Measurements from ENCODE around the gene SIGLEC15.
"Not testable (repeated sequence)": the region's sequence is repeated elsewhere in the genome, so short reads cannot be mapped to it uniquely, and the experiment has no call there.

The SIGLEC15 gene, protein sequence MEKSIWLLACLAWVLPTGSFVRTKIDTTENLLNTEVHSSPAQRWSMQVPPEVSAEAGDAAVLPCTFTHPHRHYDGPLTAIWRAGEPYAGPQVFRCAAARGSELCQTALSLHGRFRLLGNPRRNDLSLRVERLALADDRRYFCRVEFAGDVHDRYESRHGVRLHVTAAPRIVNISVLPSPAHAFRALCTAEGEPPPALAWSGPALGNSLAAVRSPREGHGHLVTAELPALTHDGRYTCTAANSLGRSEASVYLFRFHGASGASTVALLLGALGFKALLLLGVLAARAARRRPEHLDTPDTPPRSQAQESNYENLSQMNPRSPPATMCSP

DNA sequence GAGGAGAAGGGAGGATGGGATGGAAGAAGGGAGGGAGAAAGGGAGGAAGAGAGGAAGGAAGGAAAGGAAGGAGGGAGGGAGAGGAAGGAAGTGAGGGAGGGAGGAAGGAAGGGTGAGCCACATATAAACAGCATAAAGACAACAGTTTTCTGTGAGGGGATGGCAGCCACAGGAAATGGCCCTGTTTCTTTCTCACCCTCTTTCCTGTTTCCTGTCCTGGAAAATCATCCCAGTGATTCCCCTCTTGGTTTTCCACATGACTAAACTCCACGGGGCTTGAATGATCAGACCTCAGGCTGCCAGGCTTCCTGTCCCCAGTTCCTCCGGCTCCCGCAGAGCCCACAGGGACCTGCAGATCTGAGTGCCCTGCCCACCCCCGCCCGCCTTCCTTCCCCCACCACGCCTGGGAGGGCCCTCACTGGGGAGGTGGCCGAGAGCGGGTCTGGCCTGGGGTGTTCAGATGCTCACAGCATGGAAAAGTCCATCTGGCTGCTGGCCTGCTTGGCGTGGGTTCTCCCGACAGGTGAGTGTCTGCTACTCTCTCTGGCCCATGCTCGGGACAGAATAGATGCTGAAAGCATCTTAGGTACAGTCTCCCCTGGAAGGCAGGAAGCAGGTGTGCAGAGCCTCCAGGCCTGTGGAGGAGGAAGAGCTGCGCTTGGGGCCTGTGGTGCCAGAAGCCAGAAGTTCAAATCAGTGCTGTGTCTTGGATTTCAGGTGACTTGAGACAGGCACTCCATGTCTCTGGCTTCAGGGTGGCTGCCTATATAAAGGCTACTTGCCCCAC, at the start of gene SIGLEC15:
TSS of gene SIGLEC15 (plus strand) at position 418 of the 787 bp plus-strand sequence. CDS start at position 472, 54 bp downstream.
- no peak for DNase-seq

DNA sequence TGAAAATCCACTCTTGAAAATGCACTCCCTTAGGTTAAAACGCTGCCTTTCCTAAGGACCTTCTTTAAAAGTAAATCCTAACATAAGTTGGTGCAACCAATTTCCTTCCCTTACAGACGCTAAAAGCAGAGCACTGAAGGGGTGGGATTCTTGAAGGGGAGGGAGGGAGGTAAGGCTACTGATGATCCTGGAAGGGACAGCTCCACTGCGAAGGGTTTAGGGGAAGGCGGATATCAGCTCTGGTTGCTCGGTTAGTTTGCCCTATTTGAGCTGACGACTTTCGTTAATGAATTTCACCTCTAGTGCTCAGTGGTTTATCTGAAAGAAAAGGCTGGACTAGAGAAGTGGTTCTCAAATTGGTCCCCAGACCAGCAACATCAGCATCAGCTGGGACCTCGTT, 49.7 kb upstream of the SIGLEC15 start:
- no peak for DNase-seq

DNA sequence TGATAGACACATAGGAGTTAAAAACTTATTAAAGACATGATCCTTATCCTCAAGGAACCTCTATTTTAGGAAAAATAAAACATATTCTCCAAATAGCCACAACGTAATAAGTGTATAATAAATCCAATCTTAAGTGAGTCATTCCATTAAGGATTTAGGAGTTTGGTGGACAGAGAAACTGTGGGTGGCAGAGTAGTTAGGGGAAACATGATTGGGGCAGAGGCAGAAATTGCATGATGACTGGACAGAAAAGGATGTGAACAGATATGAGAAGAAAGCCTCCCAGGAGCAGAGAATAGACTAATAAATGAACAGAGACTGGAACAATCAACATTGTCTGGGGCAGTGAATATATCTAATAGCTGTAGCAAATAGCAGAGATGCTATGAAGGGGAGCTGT, 48.1 kb upstream of the SIGLEC15 start:
- DNase-seq, result no peak

DNA sequence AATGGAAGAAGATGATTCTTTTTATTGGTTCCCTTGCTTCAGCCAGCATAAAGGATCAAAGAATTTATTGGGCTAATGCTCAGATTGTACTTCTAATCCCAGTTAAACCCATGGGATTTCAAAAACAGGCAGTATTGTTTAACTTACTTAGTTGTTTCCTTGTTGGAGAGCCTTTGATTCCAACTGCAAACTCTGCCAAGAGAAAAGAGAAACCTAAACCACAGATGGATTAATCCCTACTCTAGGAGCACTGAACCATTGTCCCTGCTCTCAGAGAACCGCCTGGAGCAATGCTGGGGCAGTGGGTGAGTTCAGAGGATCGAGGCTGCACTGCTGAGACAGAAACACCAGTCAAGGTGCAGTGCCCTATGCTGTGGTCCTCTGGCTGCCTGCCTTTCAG, 44.9 kb upstream of the SIGLEC15 start:
- DNase-seq, result no peak

DNA sequence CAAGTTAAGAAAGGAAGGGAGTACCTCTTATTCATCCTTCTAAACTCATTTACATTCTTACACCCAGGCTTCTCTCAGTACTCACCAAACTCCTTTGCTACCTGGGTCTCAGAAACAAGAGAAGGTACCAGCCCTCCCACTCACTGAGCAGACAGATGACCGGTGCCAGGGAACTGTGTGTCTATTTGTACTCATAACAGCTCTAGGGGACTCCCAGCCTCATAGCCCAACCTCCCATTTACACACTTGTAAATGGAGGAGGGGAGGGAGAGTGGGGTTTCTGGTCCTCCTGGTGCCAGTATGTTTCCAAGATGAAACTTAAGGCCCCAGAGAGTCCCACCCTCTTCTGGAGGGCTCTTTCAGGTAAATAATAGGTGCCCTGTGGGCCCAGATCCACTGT, 42.8 kb upstream of the SIGLEC15 start:
- DNase-seq, result no peak

DNA sequence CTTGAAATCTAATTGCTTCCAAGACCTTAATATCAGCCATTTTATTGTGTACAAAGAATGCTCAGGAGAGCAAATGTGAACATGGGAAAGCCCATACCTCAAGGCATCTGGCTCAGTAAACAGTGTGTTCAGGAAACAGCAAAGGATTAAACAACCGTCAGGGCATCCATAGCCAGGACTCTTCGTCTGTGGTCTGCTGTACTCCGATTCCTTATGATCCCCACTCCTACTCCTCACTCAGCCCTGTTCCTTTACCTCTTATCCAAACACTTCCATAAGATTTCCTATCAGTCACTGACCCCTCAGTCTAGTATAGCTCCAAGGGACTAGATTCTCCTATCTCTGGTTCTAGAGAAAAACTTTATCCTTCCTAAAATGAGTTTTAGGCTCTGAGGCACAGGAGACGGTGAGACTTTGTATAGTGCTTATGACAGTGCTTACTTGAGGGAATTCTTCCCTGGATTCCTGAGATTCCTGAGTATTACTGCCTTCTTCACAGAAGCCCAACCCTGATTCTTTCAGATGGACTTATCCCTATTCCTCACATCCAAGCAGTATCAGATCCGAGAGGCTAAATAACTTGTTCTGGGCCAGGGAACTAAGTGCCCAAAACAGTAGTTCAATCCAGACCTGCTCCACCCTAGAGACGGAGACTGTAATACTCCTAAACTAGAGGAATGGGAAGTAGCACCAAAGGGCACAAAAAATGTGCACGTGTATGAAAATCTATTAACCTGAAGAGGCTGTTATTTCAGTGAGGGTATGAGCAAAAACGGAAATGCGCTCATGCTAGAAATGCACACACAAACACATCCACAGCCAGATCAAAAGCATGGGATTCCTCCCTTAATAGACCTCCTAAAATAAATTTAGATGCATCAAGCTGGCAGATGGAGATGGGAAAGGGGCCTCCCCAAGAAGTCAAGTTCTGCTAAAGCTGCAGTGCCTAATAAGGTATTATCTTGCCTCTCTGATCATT, 42.1 kb upstream of the SIGLEC15 start:
- no peak for DNase-seq

DNA sequence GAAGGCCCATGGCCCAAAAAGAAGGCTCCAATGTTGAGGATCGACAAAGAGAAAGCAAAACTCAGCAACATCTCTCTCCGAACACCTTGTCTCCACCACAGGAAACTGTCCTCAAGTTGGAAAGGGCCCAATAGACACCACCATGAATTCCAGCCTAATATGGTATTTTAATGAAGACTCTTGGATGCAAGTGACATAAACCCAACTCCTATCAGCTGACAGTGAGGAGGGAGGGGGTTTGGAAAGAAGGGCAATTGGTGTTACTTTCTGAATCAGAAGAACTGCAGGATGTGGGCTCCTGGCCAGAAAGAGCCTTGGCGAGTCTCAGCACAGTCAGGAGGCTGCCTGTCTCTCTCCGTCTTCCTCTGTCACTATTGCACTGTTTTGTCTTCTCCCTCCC, 40.3 kb upstream of the SIGLEC15 start:
- DNase-seq, result no peak

DNA sequence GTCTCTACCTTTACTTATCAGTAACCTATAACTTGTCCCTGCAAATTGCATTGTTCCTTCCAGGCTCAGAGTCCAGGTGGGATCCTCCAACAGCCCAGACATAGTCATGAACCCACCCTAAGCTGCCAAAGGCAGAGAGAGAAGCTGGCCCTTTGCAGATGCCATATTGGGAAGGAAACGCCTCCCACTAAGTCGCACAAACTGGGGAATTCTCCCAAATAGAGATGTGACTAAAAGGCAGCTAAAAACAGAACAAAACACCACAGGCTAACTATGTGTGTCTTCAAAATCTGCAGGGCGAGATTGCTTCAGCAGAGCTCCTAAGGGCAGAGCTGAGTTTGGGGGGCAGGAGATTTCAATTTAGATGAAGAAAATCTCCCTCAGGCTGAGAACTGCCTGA, 38.5 kb upstream of the SIGLEC15 start:
- DNase-seq, result no peak

DNA sequence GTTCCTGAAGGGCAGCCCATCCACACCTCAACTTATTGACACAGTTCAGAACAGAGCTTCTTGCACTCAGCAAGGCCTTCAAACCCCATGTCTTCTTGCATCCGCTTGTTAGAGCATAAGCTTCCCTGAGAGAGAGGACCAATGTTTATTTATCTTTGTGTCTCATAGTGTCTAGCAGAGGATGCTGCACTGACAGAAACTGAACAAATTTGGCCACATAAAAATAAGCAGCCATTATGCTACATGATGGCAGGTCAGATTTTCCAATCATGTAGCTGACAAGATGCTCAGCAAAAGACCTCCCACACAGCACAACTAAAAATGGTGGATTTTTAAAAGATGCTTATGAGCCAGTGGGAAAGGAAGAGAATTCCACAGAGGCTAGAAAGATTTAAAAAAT, 38.1 kb upstream of the SIGLEC15 start:
- DNase-seq, result no peak

DNA sequence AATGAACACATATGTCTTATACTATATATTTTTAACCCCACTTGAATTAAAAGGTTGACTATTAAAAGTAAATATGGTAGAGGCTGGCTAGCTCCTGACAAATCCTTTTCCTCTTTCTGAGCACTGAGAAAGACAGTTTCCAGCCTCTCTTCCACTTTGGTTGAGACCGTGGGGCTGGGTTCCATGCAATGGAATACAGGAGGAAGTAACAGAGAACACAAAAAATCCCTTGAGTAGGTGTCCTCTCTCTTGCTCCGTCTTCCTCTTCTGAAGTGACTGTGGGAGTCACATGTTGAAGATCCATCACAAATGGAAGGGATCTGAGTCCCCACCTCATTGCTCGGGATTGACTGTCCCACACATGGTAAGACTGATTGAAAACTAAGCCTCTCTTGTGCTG, 36.6 kb upstream of the SIGLEC15 start:
- no peak for DNase-seq

DNA sequence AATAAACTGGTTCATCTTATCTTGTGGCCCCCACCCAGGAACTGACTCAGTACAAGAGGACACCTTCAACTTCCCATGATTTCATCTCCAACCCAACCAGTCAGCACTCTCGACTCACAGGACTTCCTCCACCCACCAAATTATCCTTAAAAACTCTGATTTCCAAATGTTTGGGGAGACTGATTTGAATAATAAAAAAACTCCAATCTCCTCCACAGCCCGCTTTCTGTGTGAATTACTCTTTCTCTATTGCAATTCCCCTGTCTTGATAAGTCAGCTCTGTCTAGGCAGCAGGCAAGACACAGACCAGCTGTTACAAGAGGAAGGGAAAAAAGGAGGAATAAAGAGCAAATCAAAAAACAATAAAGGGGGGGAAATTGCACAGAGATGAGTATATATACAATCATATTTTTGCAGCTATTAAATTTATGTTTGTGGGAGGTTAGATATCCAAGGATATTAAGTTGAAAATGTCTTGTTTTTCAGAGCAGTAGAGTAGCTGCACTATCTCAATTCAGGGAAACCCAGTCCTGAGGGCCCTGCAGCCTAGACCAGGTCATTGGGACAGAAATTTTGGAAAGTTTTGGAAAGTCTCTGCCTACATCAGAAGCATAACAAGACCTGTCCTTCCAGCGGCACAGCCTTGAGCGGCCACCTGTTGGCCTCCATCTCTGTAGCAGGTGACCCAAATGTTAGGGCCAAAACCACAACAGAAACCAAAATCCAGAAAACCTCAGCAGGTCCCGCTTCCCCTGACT, 32.8 kb upstream of the SIGLEC15 start:
- DNase-seq, result no peak

DNA sequence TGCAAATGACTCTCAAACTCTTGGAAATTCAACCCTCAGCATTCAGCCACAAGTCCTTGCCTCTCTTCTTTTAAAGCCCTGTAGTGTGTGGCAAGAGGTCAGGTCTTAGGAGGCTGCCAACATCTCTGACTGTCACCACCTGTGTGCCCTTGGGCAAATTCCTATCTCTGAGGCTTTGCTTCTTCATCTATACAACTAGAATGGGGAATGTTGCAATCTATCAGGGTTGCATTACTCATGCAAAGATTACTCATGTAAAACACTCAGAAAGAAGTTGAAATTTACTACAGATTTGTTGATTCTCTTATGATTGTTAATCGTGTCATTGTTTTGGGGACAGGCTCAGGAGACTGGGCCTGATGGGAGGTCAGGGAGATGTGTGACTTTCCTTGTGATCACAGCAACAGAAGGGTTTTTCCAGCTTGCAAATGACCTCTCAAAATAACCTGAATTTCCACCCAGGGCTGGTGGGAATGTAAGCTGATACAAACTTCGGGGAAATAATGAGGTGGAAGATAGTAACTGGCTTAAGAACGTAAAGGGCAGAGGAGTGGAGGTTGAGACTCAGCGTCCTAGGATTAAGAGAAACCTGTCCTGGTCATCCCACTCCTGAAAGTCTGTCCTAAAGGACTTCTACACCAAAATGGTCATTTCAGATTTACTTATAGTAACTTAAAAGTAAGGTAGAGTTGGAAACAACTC, 32.1 kb upstream of the SIGLEC15 start:
- no peak for DNase-seq

DNA sequence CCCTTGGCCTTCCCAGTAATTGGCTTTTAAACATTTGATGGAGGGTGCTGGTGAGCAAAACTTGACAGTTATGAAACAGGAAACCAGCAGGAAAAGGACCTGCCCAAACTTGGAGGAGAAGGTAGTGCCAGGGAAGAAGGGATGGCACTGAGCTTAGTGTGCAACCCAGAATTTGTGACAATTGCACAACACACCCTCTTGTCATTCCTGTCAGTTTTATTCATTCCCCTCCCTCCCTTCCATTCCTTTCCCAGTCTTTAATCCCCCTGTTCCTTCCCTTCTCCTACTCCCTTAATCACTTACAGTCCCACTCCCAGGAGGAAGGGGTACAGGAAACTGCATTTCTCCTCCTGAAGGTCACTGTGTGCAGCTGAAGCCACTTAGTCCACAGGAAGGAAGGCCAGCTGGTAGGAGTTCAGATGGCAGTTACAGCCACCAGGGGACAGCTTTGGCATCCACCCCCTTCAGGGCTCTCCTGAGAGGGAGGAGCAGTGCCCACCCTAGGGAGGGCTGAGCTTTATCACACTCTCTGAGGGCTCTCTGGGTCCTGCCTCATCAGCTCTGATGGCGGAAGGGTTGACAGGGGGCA, 24.0 kb upstream of the SIGLEC15 start:
- no peak for DNase-seq

DNA sequence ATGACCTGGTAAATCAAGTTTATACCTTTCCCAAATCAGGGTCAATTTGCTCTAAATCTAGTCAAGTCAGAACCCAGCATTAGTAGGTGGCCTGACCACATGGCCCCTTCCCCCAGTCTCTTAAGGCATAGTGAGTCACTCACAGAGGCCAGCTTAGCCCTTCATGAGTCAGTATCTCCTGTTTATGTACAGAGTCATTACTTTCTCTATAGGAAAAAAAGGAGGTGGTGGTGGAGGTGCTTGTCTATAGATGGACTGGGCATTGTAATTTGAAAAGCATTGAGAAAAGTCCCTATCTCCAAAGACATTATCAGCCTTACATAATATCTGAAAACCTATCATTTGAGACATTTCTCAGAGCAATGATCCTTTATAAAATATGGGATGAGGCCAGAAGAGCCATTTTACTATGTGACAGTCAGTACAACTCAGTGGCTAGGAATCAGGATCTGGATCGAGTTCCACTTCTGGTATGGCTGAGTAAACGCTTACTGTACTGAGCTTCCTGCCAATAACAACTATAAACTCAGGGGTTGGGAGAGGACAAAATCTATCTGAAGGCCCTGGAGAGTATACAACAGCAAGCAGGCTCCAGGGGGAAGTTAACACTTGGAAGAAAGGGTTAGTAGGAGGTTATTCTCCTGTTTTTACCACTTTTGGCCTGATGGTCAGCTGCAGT, 22.5 kb upstream of the SIGLEC15 start:
- no peak for DNase-seq

DNA sequence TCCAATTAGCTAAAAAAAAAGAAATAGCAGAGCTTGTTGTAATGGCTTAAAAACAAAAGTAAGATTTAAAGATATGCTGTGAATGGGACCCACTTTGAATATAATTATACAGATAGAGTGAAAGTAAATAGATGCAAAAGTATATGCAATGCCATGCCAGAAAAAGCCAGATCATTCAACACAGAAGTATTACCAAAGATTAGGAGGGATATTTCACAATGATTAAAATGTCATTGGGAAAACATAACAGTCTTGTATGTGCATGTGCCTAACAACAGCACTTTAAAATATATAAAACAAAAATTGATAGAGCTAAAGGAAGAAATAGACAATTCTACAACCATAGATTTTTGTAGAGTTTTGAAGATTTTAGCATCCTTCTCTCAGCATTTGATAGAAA, 19.9 kb upstream of the SIGLEC15 start:
- DNase-seq, result no peak

DNA sequence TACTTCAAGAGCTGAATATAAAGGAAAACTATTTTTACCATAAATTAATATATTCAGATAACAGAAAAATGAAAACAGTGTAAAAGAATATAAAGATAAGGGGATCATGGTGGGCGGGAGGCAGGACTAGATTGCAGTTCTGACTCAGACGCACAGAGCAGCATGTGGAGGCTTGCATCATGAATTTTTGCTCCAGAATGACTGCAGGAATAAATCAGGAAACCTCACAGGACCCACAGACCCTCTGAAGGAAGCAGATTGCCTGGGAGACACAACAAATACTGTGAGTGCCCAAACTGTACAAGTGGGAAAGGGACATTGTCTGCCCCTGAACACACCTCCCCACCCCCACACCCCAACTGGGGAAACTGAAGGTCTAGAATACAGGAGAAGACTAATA, 19.2 kb upstream of the SIGLEC15 start:
- DNase-seq, result no peak

DNA sequence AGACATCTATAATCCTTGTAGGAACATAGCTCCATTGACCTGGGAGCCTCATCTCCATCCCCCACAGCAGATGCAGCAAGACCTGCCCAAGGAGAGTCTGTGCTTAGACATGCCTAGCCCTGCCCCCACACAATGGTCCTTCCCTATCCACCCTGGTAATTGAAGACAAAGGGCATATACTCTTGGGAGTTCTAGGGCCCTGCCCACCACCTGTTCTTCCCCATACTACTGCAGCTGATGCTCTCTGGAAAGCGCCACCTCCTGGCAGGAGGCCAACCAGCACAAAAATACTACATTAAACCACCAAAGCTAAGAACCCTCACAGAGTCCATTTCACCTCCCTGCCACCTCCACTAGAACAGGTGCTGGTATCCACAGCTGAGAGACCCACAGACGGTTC, 18.3 kb upstream of the SIGLEC15 start:
- not testable (repeated sequence) for DNase-seq

DNA sequence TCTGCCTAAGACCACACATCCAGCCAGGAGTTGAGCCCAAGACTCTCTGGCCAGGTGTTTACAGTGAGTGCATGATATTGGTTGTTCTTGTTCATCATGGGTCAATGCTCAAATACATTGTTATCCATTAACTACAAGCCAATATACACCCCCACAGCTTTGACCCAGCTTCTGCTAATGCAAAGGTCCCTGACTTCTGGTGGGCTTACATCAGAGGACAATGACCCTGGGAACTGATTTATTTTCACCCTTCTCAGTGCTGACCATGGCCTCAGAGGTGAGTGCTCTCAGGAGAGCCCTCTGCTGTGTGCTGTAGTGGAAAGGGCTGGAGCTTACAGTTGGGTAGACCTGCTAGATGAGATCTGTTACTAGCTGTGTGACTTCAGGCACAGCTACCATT, 10.7 kb upstream of the SIGLEC15 start:
- not testable (repeated sequence) for DNase-seq

DNA sequence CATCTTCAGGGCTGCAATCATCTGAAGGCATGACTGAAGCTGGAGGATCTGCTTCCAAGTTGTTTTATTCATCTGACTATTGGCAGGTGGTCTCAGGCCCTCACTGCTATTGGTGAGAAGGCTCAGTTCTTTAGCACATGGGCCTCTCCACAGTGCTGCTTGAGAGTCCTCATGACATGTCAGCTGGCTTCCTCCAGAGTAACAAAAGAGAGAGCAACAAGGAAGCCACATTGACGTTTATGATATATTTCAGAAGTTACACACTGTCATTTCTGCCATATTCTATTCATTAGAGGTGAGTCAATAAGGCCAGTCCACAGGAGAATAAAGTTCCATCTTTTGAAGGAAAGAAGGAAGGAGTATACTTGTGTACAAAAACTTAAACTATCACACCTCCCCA, 7.9 kb upstream of the SIGLEC15 start:
- DNase-seq, result no peak

DNA sequence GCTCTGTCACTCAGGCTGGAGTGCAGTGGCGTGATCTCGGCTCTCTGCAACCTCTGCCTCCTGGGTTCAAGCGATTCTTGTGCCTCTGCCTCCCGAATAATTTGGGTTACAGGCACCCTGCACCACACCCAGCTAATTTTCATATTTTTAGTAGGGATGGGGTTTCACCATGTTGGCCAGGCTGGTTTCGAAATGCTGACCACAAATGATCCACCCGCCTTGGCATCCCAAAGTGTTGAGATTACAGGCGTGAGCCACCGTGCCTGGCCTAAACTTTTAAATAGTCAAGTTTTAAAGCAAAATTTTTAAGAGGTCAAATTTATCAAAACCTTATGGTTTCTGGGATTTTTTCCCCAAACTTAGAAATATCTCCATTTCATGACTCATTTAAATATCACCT, 6.7 kb upstream of the SIGLEC15 start:
- DNase-seq, result not testable (repeated sequence)

Measured in activated T-cell treated with anti-CD3 and anti-CD28 coated beads for 4 hours (primary cell).